22Rv1 (cell line): ENCODE results near the gene AGBL3.

Experiments used
- H3K27ac ChIP-seq: fragments of 450-650 bp; 2 replicates; pipeline ENCODE4 v1.5.1; 2017
- ZFX ChIP-seq: fragments of 450-650 bp; IDR thresholded peaks from 2 replicates; pipeline ENCODE4 v1.6.1; 2017; ENCODE audit warnings: antibody characterized with exemption, borderline replicate concordance
- TF ChIP-seq, protein P1 (sequence below): fragments of 450-650 bp; IDR thresholded peaks from 2 replicates; pipeline ENCODE4 v1.5.1; 2017; ENCODE audit warnings: mild to moderate bottlenecking

The AGBL3 gene

DNA sequence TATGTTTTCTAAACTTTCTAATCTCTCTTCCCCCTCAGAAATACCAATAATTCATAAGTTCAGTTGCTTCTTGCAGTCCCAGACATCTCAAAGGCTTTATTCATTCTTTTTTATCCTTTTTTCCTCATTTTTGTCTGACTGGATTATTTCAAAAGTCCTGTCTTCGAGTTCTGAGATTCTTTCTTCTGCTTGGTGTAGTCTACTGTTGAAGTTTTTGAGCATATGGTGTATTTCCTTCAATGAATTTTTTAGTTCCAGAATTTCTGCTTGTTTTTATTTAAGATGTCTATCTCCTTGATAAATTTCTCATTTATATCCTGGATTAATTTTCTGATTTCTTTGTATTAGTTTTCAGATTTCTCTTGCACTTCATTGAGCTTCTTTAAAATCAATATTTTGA, 170.0 kb downstream of the AGBL3 start:
- TF ChIP-seq, protein P1, sequence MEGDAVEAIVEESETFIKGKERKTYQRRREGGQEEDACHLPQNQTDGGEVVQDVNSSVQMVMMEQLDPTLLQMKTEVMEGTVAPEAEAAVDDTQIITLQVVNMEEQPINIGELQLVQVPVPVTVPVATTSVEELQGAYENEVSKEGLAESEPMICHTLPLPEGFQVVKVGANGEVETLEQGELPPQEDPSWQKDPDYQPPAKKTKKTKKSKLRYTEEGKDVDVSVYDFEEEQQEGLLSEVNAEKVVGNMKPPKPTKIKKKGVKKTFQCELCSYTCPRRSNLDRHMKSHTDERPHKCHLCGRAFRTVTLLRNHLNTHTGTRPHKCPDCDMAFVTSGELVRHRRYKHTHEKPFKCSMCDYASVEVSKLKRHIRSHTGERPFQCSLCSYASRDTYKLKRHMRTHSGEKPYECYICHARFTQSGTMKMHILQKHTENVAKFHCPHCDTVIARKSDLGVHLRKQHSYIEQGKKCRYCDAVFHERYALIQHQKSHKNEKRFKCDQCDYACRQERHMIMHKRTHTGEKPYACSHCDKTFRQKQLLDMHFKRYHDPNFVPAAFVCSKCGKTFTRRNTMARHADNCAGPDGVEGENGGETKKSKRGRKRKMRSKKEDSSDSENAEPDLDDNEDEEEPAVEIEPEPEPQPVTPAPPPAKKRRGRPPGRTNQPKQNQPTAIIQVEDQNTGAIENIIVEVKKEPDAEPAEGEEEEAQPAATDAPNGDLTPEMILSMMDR = no peak
- no peak for TF ChIP-seq ZFX
- no peak overlapping the region for H3K27ac ChIP-seq

DNA sequence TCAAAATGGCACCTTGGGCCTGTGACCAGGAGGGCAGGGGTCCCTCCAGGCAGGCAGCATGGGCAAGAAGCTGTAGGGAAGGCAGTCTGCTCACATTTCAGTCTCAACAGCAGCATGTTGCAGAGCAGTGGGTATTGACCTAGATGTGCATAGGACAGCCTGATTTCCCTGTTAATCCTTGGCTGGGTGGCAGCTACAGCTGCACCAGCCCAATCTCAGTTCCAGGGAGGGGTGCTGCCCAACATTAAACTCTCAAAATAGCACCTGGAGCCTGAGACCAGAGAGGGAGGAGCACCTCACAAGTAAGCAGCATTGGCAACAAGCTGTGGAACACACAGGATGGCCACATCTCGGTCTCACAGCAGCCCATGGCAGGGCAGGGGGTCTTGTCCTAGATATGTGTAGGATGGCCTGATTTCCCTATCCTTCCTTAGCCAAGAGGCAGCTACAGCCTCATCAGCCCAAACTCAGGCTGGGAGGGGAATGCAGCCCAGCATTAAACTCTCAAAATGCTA, 171.9 kb downstream of the AGBL3 start:
- no peak overlapping the region for H3K27ac ChIP-seq
- TF ChIP-seq ZFX = no peak
- TF ChIP-seq, protein P1 = no peak

DNA sequence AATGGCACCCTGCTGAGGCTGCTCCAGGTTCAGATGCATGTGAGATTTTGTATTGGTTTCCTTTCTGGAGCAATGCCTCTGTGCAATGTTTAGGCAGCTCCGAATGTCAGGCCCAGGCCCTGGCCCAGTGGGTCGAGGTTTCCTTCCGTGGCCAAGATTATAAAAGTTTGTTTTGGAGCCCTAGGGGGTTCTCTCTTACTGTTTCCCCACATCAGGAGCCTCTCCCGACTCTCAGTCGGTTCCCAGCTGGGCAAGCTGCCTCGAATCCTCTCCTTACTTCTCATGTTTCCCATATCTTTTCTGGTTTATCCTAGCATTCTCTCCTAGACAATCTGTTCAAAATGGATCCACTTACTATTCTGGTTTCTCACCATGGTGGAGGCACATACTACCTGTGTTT, 172.6 kb downstream of the AGBL3 start:
- TF ChIP-seq, protein P1 = no peak
- no peak for TF ChIP-seq ZFX
- no peak overlapping the region for H3K27ac ChIP-seq

DNA sequence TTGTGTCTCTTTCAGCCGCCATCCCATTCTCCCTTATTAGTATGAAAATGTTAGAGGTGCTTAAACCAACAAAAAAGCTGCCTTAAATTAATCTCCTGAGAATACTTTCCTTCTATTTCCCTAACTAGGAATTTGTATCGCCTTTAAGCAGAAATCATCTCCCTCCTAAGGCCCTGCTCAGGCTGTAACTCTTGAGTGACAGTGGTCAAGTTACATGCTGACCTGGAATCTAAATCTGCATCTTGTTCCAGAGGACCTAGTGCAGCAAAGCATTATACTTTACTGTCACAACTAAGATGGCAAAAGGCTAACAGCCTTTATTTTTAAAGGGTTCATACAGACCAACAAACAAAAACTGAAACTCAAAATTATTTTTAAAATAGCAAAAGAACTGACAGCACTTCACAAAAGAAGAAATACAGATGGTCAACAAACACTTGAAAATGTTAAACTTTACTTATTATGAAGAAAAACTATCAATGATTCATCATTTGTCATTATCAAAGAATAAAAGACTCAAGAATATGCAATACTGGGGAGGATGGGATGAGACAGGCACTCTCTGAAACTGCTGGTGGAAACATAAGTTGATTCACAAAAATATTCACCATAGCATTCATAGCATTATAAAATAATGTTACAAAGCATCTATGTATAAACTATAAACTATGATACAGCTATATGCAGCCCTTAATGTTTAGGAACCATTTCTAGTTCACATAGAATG, 173.2 kb downstream of the AGBL3 start:
- no peak overlapping the region for H3K27ac ChIP-seq
- TF ChIP-seq, protein P1 = no peak
- no peak for TF ChIP-seq ZFX

DNA sequence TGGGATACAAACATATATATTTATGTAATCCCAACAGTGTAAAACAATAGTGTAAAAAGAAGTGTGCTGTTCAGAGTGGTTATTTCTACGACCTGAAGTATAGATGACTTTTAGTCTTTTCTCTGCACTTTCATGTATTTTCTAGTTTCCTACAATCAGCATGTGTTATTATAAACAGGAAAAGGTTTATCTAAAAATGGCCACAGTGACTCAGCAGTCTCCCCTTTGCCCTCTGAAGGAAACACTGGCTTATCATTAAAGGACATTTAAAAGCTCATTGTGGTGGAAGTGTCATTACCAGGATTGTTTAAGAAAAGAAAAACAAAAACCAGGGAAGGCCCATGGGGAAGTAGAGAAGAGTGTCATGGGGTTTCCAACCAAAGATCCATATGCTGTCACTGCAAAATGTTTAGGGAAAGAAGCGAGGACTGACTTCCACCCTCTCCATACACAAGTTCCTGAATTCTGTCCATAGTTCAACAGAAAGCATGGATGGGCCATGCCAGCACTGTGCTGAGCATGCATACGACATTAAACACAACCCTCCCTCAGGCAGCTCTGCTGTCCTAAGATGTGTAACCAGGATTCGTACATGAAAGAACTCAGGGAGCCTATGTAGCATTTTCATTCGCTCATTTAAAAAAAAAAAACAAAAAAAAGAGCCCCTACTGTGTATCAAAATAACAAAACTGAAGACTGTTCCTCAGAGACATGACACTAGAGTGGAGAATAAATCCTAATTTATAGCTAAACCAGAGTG, 174.0 kb downstream of the AGBL3 start:
- TF ChIP-seq, protein P1 = no peak
- no peak for TF ChIP-seq ZFX
- H3K27ac ChIP-seq = peak overlapping the region; percentile 9; the same call in 1 of the 2 replicates

DNA sequence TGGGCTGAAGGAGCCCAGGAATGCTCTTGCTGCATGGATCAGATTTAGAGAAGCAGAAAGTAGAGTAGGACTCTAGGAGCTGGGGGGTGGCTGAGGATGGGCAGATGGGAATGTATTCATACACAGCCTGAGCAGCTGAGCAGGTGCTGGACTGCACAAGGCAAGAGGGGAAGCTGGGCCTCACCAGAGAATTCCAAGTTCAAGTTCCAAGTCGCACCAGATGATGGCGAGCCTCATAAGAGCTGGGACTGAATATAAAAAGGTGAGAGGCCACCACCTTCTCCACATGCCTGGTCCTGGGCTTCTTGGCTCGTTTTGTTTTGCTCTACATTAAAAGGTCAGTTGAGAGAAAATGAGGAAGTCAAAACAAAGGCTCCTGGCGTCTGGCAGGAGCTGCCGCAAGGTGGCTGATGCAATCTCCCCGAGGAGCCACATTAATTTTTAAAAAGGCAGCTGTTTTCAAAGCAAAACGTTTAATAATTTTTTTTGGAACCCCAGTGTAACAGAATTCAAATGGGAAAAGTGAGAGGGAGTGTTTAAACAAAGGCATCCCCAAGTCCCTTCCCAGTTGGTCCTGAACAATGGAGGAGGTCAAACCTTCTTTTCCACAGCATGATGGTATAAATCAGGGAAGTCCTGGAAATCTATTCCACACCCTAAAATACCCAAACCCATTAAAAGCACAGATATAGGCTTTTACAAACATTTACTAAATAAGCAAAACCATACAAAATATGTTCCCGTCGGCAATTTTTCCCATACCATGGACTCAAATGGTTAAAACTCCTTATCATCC, 174.7 kb downstream of the AGBL3 start:
- no peak for TF ChIP-seq ZFX
- TF ChIP-seq, protein P1 = no peak
- peak overlapping the region; percentile 9; the same call in 1 of the 2 replicates for H3K27ac ChIP-seq
